Osteocyte (in vitro differentiated cells): ENCODE results near the gene PDE4D. TPM values are rescaled to one million over a fixed set of nuclear protein-coding genes. Genes with fewer than 3 reads are reported as not detected.
A peak's percentile ranks its signal among the peaks of the same experiment; 100 is the strongest.
"Not testable (repeated sequence)": the region's sequence is repeated elsewhere in the genome, so short reads cannot be mapped to it uniquely, and the experiment has no call there.

ENCODE experiments used
- DNase-seq: peaks from one replicate; pipeline ENCODE4 v3.0.0; 2021; ENCODE audit warnings: mixed read lengths; ENCODE audit not compliant: unreplicated experiment; ENCODE audit errors: extremely low spot score
- H3K27ac Mint-ChIP-seq: one replicate; pipeline ENCODE4 v1.8.0; 2021; ENCODE audit warnings: mild to moderate bottlenecking, mixed read lengths; ENCODE audit not compliant: unreplicated experiment
- H3K27me3 Mint-ChIP-seq: one replicate; pipeline ENCODE4 v1.8.0; 2021; ENCODE audit warnings: mixed read lengths; ENCODE audit not compliant: unreplicated experiment
- H3K36me3 Mint-ChIP-seq: one replicate; pipeline ENCODE4 v1.8.0; 2021; ENCODE audit warnings: mixed read lengths; ENCODE audit not compliant: unreplicated experiment
- H3K4me1 Mint-ChIP-seq: one replicate; pipeline ENCODE4 v1.8.0; 2021; ENCODE audit warnings: mixed read lengths; ENCODE audit not compliant: unreplicated experiment
- H3K4me3 Mint-ChIP-seq: one replicate; pipeline ENCODE4 v1.8.0; 2021; ENCODE audit warnings: mild to moderate bottlenecking, moderate library complexity, mixed read lengths; ENCODE audit not compliant: unreplicated experiment
- H3K9me3 Mint-ChIP-seq: one replicate; pipeline ENCODE4 v1.8.0; 2021; ENCODE audit warnings: mixed read lengths; ENCODE audit not compliant: unreplicated experiment
- CTCF ChIP-seq: fragments of 200-600 bp; sonication (generic); IDR thresholded peaks from 2 replicates; pipeline ENCODE4 v1.5.0; 2021; ENCODE audit warnings: antibody characterized with exemption, mild to moderate bottlenecking, moderate library complexity
- total RNA-seq: library from RNA; stranded (reverse); gene quantifications from 2 replicates; pipeline ENCODE4 v1.2.1, GENCODE V29; 2021

Gene PDE4D
- total RNA-seq, 1 donor from 2014 or later = 24.2 TPM

GRCh38 chr5:59785676-59786333 is 107.7 kb downstream of the PDE4D start:
- TF ChIP-seq CTCF = no peak
- no peaks in the 10 kb centered on the region for H3K9me3 Mint-ChIP-seq
- DNase-seq = no peak
- no peaks in the 10 kb centered on the region for H3K27me3 Mint-ChIP-seq
- no peak overlapping the region for H3K4me3 Mint-ChIP-seq
- peak overlapping the region; percentile 96 for H3K27ac Mint-ChIP-seq
- H3K36me3 Mint-ChIP-seq = no peaks in the 10 kb centered on the region
- H3K4me1 Mint-ChIP-seq = peaks cover 40% of the 10 kb centered on the region

- H3K4me1 Mint-ChIP-seq = peaks cover 29% of the 10 kb centered on the region
- H3K27me3 Mint-ChIP-seq, DNase-seq, H3K36me3 Mint-ChIP-seq, H3K27ac Mint-ChIP-seq, H3K9me3 Mint-ChIP-seq, H3K4me3 Mint-ChIP-seq: not testable (repeated sequence)
Measured at GRCh38 chr5:59784708-59785107, 108.8 kb downstream of the PDE4D start.

- TF ChIP-seq CTCF = no peak
- H3K27ac Mint-ChIP-seq = no peak overlapping the region
Measured at GRCh38 chr5:59783264-59783663, 110.3 kb downstream of the PDE4D start.

GRCh38 chr5:59782856-59783255 is 110.7 kb downstream of the PDE4D start:
- peaks cover 18% of the 10 kb centered on the region for H3K4me1 Mint-ChIP-seq
- no peak for DNase-seq
- H3K27me3 Mint-ChIP-seq = no peaks in the 10 kb centered on the region
- no peak overlapping the region for H3K27ac Mint-ChIP-seq
- no peaks in the 10 kb centered on the region for H3K36me3 Mint-ChIP-seq
- H3K9me3 Mint-ChIP-seq = no peaks in the 10 kb centered on the region
- no peak for TF ChIP-seq CTCF
- H3K4me3 Mint-ChIP-seq = no peak overlapping the region

More at GRCh38 chr5:59783264-59783663, 110.3 kb downstream of the PDE4D start:
- H3K4me1 Mint-ChIP-seq = peaks cover 18% of the 10 kb centered on the region
- H3K9me3 Mint-ChIP-seq = no peaks in the 10 kb centered on the region
- no peaks in the 10 kb centered on the region for H3K27me3 Mint-ChIP-seq
- H3K36me3 Mint-ChIP-seq = no peaks in the 10 kb centered on the region
- H3K4me3 Mint-ChIP-seq = no peak overlapping the region
- DNase-seq = no peak

- Mint-ChIP-seq H3K36me3 (no peaks in the 10 kb centered on the region), H3K4me1 (no peaks in the 10 kb centered on the region), H3K27ac (no peak overlapping the region), H3K4me3 (no peak overlapping the region), H3K27me3 (no peaks in the 10 kb centered on the region), H3K9me3 (no peaks in the 10 kb centered on the region)
- DNase-seq = no peak
- no peak for TF ChIP-seq CTCF
Measured at GRCh38 chr5:59779453-59779852, 114.1 kb downstream of the PDE4D start.
